ENCODE data around the gene PRKAR2A. TPM values are rescaled to one million over a fixed set of nuclear protein-coding genes. Genes with fewer than 3 reads are reported as not detected.
A peak's percentile ranks its signal among the peaks of the same experiment; 100 is the strongest.
"Not testable (repeated sequence)": the region's sequence is repeated elsewhere in the genome, so short reads cannot be mapped to it uniquely, and the experiment has no call there.

Gene PRKAR2A
- total and polyA plus RNA-seq, 2 experiments from 2014 or later, result 13.5 to 30.2 TPM

- not testable (repeated sequence) for H3K4me1 Mint-ChIP-seq; DNase-seq (ENCODE audit: low spot score); ATAC-seq; H3K27me3 ChIP-seq (ENCODE audit: insufficient read depth); H3K4me3 Mint-ChIP-seq; H3K4me2 ChIP-seq; H3K27me3 Mint-ChIP-seq (ENCODE audit: insufficient read depth, low read depth, poor library complexity); H3F3A ChIP-seq (replicated peaks; ENCODE audit: low read depth); H3K4me3 ChIP-seq; H3K27ac Mint-ChIP-seq; H3K36me3 ChIP-seq (ENCODE audit: insufficient read depth); H3K9me2 ChIP-seq (ENCODE audit: insufficient read depth); H3K36me3 Mint-ChIP-seq (ENCODE audit: low read depth); H4K20me1 ChIP-seq (replicated peaks; ENCODE audit: insufficient read depth); H3K4me1 ChIP-seq (ENCODE audit: insufficient read depth); H3K79me2 ChIP-seq (replicated peaks; ENCODE audit: insufficient read depth); H3K27ac ChIP-seq (ENCODE audit: low read depth)
- peaks cover 22% of the 10 kb centered on the region for H3K9me3 Mint-ChIP-seq
- 0 out of 2 replicates have a peak overlapping the region, but pooled peaks have one; percentile 18 for H2AFZ ChIP-seq
Observed at GRCh38 chr3:48735075-48735767, 112.5 kb downstream of the PRKAR2A start.

- H3F3A ChIP-seq (replicated peaks; ENCODE audit: low read depth); H3K27ac ChIP-seq (ENCODE audit: low read depth); H3K4me2 ChIP-seq; H3K79me2 ChIP-seq (replicated peaks; ENCODE audit: insufficient read depth); H3K36me3 Mint-ChIP-seq (ENCODE audit: low read depth); H3K27ac Mint-ChIP-seq; H3K4me3 ChIP-seq; H3K4me3 Mint-ChIP-seq; H3K4me1 Mint-ChIP-seq; H3K9me2 ChIP-seq (ENCODE audit: insufficient read depth); DNase-seq (ENCODE audit: low spot score); H4K20me1 ChIP-seq (replicated peaks; ENCODE audit: insufficient read depth); H3K27me3 ChIP-seq (ENCODE audit: insufficient read depth); H2AFZ ChIP-seq; H3K4me1 ChIP-seq (ENCODE audit: insufficient read depth); H3K27me3 Mint-ChIP-seq (ENCODE audit: insufficient read depth, low read depth, poor library complexity); H3K36me3 ChIP-seq (ENCODE audit: insufficient read depth); ATAC-seq: not testable (repeated sequence)
- peaks cover 22% of the 10 kb centered on the region for H3K9me3 Mint-ChIP-seq
Observed at GRCh38 chr3:48734541-48734940, 113.1 kb downstream of the PRKAR2A start.

GRCh38 chr3:48733752-48734518, 113.7 kb downstream of the PRKAR2A start:
- H4K20me1 ChIP-seq (replicated peaks; ENCODE audit: insufficient read depth); H3K27me3 ChIP-seq (ENCODE audit: insufficient read depth); H3K36me3 Mint-ChIP-seq (ENCODE audit: low read depth); H3K4me1 Mint-ChIP-seq; H2AFZ ChIP-seq; DNase-seq (ENCODE audit: low spot score); H3K27ac ChIP-seq (ENCODE audit: low read depth); H3K27ac Mint-ChIP-seq; H3K4me1 ChIP-seq (ENCODE audit: insufficient read depth); H3K9me2 ChIP-seq (ENCODE audit: insufficient read depth); H3F3A ChIP-seq (replicated peaks; ENCODE audit: low read depth); H3K4me3 ChIP-seq; H3K79me2 ChIP-seq (replicated peaks; ENCODE audit: insufficient read depth); H3K27me3 Mint-ChIP-seq (ENCODE audit: insufficient read depth, low read depth, poor library complexity); H3K4me2 ChIP-seq; ATAC-seq; H3K36me3 ChIP-seq (ENCODE audit: insufficient read depth); H3K4me3 Mint-ChIP-seq: not testable (repeated sequence)
- H3K9me3 Mint-ChIP-seq, result peaks cover 22% of the 10 kb centered on the region

GRCh38 chr3:48727511-48727910, 120.2 kb downstream of the PRKAR2A start:
- peaks cover 2% of the 10 kb centered on the region; the same call in 1 of the 3 replicates for H3K9me3 Mint-ChIP-seq
- no peaks in the 10 kb centered on the region for H3K36me3 Mint-ChIP-seq (ENCODE audit: low read depth)
- no peak overlapping the region for H3K4me3 Mint-ChIP-seq
- no peaks in the 10 kb centered on the region for H3K36me3 ChIP-seq (ENCODE audit: insufficient read depth)
- H3F3A ChIP-seq (replicated peaks; ENCODE audit: low read depth), result no peaks in the 10 kb centered on the region
- H4K20me1 ChIP-seq (replicated peaks; ENCODE audit: insufficient read depth), result no peaks in the 10 kb centered on the region
- no peak for DNase-seq (ENCODE audit: low spot score)
- no peak overlapping the region for H3K4me3 ChIP-seq
- H3K27me3 ChIP-seq (ENCODE audit: insufficient read depth), result no peaks in the 10 kb centered on the region
- no peak overlapping the region for H3K27ac ChIP-seq (ENCODE audit: low read depth)
- no peaks in the 10 kb centered on the region for H3K9me2 ChIP-seq (ENCODE audit: insufficient read depth)
- no peaks in the 10 kb centered on the region for H3K4me1 ChIP-seq (ENCODE audit: insufficient read depth)
- peaks cover 2% of the 10 kb centered on the region for H3K27me3 Mint-ChIP-seq (ENCODE audit: insufficient read depth, low read depth, poor library complexity)
- H3K4me2 ChIP-seq, result no peak overlapping the region
- no peaks in the 10 kb centered on the region for H3K4me1 Mint-ChIP-seq
- H2AFZ ChIP-seq, result no peak overlapping the region
- H3K79me2 ChIP-seq (replicated peaks; ENCODE audit: insufficient read depth), result no peaks in the 10 kb centered on the region
- no peak overlapping the region for H3K27ac Mint-ChIP-seq
- ATAC-seq, result no peak
- TF ChIP-seq ETS1 (IDR thresholded peaks at IDR 0.05) (no peak), JUNB (IDR thresholded peaks at IDR 0.05; ENCODE audit: unreplicated experiment) (no peak), NANOG (IDR thresholded peaks at IDR 0.05; ENCODE audit: borderline replicate concordance) (no peak), POLR2AphosphoS5 (IDR thresholded peaks at IDR 0.05; ENCODE audit: low read depth) (no peak), ZNF114 (CRISPR knock-in tag; IDR thresholded peaks at IDR 0.05) (no peak)
